Lower leg skin (tissue), 4 donors: ENCODE results near the gene SLC38A11. TPM values are rescaled to one million over a fixed set of nuclear protein-coding genes. Genes with fewer than 3 reads are reported as not detected.
"Not testable (repeated sequence)": the region's sequence is repeated elsewhere in the genome, so short reads cannot be mapped to it uniquely, and the experiment has no call there.

Source experiments
- DNase-seq, 2 donors: peaks; one replicate each; pipeline ENCODE4 v3.0.0-alpha.2; 2019; ENCODE audit warnings: low spot score in 2 of 2
- H3K4me3 ChIP-seq: fragments of 200-600 bp; sonication (generic); 2 replicates; pipeline ENCODE4 v1.5.1; 2017; ENCODE audit warnings: mild to moderate bottlenecking, low read depth; ENCODE audit not compliant: poor library complexity, severe bottlenecking
- POLR2A ChIP-seq, 2 donors: fragments of 450-650 bp; IDR thresholded peaks; one replicate each; pipeline ENCODE4 v1.6.1; 2016 to 2017; ENCODE audit warnings: antibody characterized with exemption in 2 of 2, mild to moderate bottlenecking in 1 of 2, moderate library complexity in 1 of 2
- WGBS, 2 donors: methylation state at CpG; one replicate each; pipeline ENCODE4 v1.1.5; 2018; 5-methylcytosine and 5-hydroxymethylcytosine counted together
- intact Hi-C: fragments of 100-400 bp; cut with DNase I; formaldehyde crosslinking; loops from one replicate; pipeline ENCODE4 v1.15.0; 2023; ENCODE audit warnings: low total_unique reads
- total RNA-seq, 4 donors: library from RNA; depleted of rRNA; stranded (reverse); fragments of >200 nt; gene quantifications; one replicate each; pipeline ENCODE4 v1.1.0, GENCODE V29; 2016
- TF ChIP-seq, protein P1 (sequence below), 3 donors: fragments of 450-650 bp; IDR thresholded peaks; one replicate each; pipeline ENCODE4 v1.5.1; 2016; ENCODE audit warnings: antibody characterized with exemption in 3 of 3, mild to moderate bottlenecking in 3 of 3, moderate library complexity in 2 of 3

The SLC38A11 gene
- total RNA-seq, 4 donors from 2014 or later: 0.32 to 2.9 (median 0.52) TPM; not detected in 1

DNA sequence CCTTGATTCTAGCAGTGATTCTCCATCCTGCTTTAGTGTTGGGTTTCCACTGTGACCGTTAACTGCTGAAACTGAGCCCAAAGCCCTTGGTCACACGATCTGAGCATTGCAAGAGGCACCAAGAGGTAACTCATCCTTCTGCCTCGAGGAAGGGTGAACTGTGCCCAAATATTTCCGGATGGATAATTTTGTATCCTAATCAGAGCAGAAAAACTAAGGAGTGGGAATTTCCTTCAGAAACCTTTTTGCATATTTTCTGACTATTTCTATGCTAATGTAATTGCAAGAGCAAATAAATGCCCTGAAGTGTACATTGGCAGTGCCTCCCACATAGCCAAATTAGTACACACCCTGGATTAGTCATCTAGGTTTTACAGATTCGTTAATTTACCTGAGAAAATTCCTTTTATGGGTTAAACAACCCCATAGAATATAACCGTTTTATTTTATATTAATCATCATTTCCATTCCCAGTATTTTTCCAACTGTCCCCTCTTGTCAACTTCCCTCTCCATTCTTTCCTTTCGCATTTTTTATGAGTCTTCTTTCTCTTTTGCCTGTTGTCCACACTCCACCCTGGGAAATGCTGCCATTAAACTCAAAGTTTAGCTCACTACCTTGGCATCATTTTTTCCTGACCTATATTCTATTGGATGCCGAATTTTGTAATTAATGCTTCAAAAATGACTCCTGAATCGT lies 82.0 kb downstream of the SLC38A11 start:
- DNase-seq: no peak
- H3K4me3 ChIP-seq: no peak overlapping the region
- TF ChIP-seq, protein P1, sequence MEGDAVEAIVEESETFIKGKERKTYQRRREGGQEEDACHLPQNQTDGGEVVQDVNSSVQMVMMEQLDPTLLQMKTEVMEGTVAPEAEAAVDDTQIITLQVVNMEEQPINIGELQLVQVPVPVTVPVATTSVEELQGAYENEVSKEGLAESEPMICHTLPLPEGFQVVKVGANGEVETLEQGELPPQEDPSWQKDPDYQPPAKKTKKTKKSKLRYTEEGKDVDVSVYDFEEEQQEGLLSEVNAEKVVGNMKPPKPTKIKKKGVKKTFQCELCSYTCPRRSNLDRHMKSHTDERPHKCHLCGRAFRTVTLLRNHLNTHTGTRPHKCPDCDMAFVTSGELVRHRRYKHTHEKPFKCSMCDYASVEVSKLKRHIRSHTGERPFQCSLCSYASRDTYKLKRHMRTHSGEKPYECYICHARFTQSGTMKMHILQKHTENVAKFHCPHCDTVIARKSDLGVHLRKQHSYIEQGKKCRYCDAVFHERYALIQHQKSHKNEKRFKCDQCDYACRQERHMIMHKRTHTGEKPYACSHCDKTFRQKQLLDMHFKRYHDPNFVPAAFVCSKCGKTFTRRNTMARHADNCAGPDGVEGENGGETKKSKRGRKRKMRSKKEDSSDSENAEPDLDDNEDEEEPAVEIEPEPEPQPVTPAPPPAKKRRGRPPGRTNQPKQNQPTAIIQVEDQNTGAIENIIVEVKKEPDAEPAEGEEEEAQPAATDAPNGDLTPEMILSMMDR (IDR thresholded peaks at IDR 0.05): no peak
- TF ChIP-seq POLR2A (IDR thresholded peaks at IDR 0.05): no peak
- intact Hi-C loops: no loop called here
- 53 to 54% methylated on average over 9 of the region's 9 CpGs for WGBS, 2 donors

DNA sequence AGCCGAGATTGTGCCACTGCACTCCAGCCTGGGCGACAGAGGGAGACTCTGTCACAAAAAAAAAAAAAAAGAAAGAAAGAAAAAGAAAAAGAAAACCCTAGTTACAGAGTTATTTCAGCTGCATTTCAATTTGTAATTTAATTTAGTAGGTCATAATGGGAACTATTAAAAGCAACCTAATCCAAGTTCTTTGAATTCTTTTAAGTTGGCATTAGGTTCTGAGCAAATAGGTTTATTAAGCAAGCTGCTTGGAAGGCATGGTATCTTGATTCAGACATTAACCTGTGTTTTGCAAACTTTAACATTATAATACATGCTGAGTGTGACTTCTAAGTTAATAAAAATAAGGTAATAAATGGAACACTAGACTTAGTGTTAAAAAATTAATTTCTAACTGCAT lies 83.9 kb downstream of the SLC38A11 start:
- WGBS, 2 donors: 61 to 82% methylated on average over 2 of the region's 2 CpGs
- no peak for TF ChIP-seq POLR2A (IDR thresholded peaks at IDR 0.05)
- TF ChIP-seq, protein P1 (IDR thresholded peaks at IDR 0.05): no peak
- DNase-seq: no peak
- intact Hi-C loops: no loop called here
- H3K4me3 ChIP-seq: no peak overlapping the region

DNA sequence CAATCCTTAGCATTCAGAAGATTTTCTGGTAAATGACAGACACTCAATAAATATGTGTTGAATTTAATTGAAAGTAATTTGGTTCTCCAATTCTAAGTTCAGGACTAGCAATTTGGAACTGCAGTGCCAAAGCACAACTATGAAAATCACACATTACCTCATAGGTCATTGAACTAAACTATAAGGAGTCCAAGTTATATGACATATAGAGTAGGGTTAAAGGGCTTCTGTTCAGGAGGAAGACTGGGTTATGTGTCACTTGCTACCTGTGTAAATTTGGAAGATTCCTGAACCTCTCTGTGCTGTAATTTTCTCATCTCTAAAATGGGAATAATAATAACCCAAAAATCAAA lies 85.9 kb downstream of the SLC38A11 start:
- TF ChIP-seq, protein P1 (IDR thresholded peaks at IDR 0.05): no peak
- no peak for TF ChIP-seq POLR2A (IDR thresholded peaks at IDR 0.05)
- intact Hi-C loops: no loop called here
- DNase-seq: no peak
- no peak overlapping the region for H3K4me3 ChIP-seq

DNA sequence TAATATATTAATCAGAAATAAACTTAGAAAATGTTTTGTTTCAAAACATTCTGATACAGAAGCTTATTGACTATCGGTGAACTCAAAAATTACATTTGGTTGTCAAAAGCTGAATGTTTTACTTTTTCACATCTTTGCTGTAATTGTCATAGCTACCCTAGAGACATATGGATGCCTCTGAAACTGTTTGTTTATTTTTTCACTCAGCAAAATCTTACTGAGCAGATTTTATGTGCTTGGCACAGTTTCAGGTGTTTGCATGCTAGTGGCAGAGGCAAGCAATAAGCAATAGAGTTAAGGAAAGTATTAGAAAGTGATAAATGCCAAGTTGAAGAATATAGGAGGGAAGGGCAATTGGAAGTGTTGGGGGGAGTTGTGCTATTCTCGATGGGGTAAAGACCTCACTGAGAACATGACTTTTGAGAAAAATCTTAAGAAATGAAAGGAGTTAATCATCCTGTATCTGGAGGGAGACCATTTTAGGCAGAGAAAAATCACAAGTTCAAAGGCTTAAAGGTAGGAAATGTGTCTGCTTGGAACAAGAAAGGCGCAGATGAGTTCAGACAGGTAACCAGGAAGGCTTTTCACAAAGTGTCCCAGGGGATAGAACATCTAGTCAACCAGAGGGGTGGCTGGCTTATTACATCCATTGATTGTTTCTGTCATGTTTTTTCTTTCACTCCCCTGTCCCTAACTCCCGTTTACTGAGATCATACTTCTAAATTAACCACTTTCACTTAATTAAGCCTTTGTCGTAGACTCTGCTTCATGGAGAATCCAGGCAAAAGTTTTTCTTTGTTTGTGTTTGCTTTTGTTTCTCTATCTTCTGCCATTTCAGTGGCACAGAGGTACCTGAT lies 86.5 kb downstream of the SLC38A11 start:
- no peak overlapping the region for H3K4me3 ChIP-seq
- intact Hi-C loops: no loop called here
- TF ChIP-seq, protein P1 (IDR thresholded peaks at IDR 0.05): no peak
- TF ChIP-seq POLR2A (IDR thresholded peaks at IDR 0.05): no peak
- DNase-seq: no peak
- WGBS, 2 donors: 53 to 56% methylated on average over 5 of the region's 5 CpGs

DNA sequence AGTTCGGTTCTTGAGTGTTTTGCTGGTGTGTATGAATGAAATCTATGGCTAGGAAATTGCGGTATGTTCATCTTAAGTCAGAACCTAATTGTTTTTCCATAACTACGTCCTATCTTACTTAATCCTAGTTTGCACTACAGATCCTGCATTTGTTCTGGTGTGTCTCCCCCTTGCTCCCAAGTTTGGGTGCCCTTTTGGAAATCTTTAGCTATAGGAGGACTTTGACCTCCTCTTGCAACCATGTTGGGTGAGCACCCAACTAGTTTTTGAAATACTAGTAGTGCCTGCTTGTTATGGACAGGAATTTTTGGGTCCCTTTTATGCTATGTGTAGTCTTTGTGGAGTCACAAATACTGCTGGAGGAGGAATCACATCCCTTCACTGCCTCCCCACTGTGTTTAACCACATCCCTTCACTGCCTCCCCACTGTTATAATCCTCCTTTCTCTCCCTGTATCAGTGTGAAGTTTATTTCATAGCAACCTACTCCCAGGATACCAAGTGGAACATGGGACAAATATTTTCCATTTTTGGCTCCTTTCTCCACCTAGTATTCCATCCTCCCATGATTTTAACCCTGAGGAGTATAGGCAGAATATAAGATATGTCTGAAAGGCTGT lies 87.4 kb downstream of the SLC38A11 start:
- no peak overlapping the region for H3K4me3 ChIP-seq
- intact Hi-C loops: no loop called here
- TF ChIP-seq POLR2A (IDR thresholded peaks at IDR 0.05): no peak
- TF ChIP-seq, protein P1 (IDR thresholded peaks at IDR 0.05): no peak
- 63 to 78% methylated on average over 3 of the region's 3 CpGs for WGBS, 2 donors
- DNase-seq: no peak

DNA sequence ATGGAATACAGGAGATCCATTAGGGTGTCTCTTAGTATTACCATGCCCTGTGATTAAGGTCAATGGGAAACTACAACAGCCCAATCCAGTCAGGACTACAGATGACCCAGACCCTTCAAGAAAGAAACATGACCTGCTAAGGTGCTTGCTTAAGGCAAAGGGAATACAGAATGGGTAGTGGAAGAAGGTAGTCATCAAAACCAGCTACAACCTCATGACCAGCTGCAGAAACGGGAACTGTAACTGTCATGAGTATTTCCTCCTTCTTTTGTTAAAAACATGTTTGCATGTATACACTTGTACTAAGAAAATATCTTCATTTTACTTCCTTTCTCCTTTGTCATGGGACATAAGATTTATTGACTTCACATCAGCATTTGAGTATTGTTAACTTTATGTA lies 88.9 kb downstream of the SLC38A11 start:
- DNase-seq, H3K4me3 ChIP-seq, intact Hi-C loops: not testable (repeated sequence)
- 54 to 56% methylated on average over 1 of the region's 1 CpG for WGBS, 2 donors
